IMR-90 (cell line): Measurements from ENCODE around the gene TMUB2. TPM values are rescaled to one million over a fixed set of nuclear protein-coding genes. Genes with fewer than 3 reads are reported as not detected.
A peak's percentile ranks its signal among the peaks of the same experiment; 100 is the strongest.

ENCODE experiments used
- ATAC-seq: fragments of 200-7000 bp; cut with Tn5 transposase; 2 replicates; pipeline ENCODE4 v1.9.1; 2020; ENCODE audit warnings: low read depth, mild to moderate bottlenecking, moderate library complexity
- BruUV-seq: library from RNA; stranded (reverse); fragments of 400-500 nt; replicated peaks from 2 replicates; lab custom pipeline; 2021; lab: Mats Ljungman, UMichigan
- CTCF ChIA-PET: fragments of 300-600 bp; formaldehyde crosslinking; extraction: SDS; loops from one replicate; lab custom pipeline; 2021; ENCODE audit warnings: antibody characterized with exemption; lab: Yijun Ruan, JAX
- POLR2A ChIA-PET: fragments of 300-600 bp; sonication (Branson Sonifier 250); formaldehyde crosslinking; loops from one replicate; lab custom pipeline; 2022; ENCODE audit warnings: antibody characterized with exemption; ENCODE audit not compliant: unreplicated experiment; lab: Charles Lee
- DNase-seq: peaks from one replicate; pipeline ENCODE4 v3.0.0; 2013
- H2AFZ ChIP-seq: replicated peaks from 2 replicates; pipeline ENCODE3; 2013; ENCODE audit warnings: low read length, mild to moderate bottlenecking; ENCODE audit not compliant: poor library complexity
- H2AK5ac ChIP-seq: 2 replicates; pipeline ENCODE4 v1.6.1; 2013; ENCODE audit warnings: low read depth, low read length, inconsistent platforms
- H2AK9ac ChIP-seq: replicated peaks from 2 replicates; pipeline ENCODE3; 2013; ENCODE audit warnings: mild to moderate bottlenecking, low read depth, low read length, moderate library complexity; ENCODE audit not compliant: poor library complexity
- H2BK120ac ChIP-seq: 2 replicates; pipeline ENCODE4 v1.6.1; 2013; ENCODE audit warnings: low read depth, low read length, inconsistent platforms
- H2BK15ac ChIP-seq: 3 replicates; pipeline ENCODE4 v1.6.1; 2013; ENCODE audit warnings: low read depth, low read length, inconsistent platforms
- H2BK20ac ChIP-seq: 2 replicates; pipeline ENCODE4 v1.6.1; 2013; ENCODE audit warnings: low read depth, mild to moderate bottlenecking, inconsistent platforms, low read length, moderate library complexity
- H2BK5ac ChIP-seq: 2 replicates; pipeline ENCODE4 v1.6.1; 2013; ENCODE audit warnings: mild to moderate bottlenecking, low read depth, low read length, inconsistent platforms; ENCODE audit not compliant: poor library complexity, severe bottlenecking
- H3K14ac ChIP-seq: replicated peaks from 2 replicates; pipeline ENCODE4 v1.6.1; 2013; ENCODE audit warnings: low read depth, low read length, inconsistent platforms
- H3K18ac ChIP-seq: 2 replicates; pipeline ENCODE4 v1.6.1; 2013; ENCODE audit warnings: low read depth, low read length, control low read depth
- H3K23ac ChIP-seq: 2 replicates; pipeline ENCODE4 v1.6.1; 2013; ENCODE audit warnings: low read depth, low read length, inconsistent platforms
- H3K27ac ChIP-seq: 2 replicates; pipeline ENCODE4 v1.5.1; 2013; ENCODE audit warnings: mild to moderate bottlenecking, control low read depth, low read length; ENCODE audit not compliant: insufficient read depth
- H3K27me3 ChIP-seq: 2 replicates; pipeline ENCODE4 v1.6.1; 2013; ENCODE audit warnings: low read length; ENCODE audit not compliant: control insufficient read depth, insufficient read depth
- H3K36me3 ChIP-seq: 2 replicates; pipeline ENCODE4 v1.6.1; 2013; ENCODE audit warnings: low read length, mixed read lengths; ENCODE audit not compliant: control insufficient read depth, insufficient read depth
- H3K4ac ChIP-seq: 2 replicates; pipeline ENCODE4 v1.6.1; 2013; ENCODE audit warnings: low read depth, low read length, inconsistent platforms
- H3K4me1 ChIP-seq: 2 replicates; pipeline ENCODE4 v1.6.1; 2013; ENCODE audit warnings: low read length, mixed read lengths; ENCODE audit not compliant: control insufficient read depth, insufficient read depth
- H3K4me2 ChIP-seq: 2 replicates; pipeline ENCODE4 v1.6.1; 2013; ENCODE audit warnings: low read depth, mild to moderate bottlenecking, control low read depth, low read length, moderate library complexity
- H3K4me3 ChIP-seq: 2 replicates; pipeline ENCODE4 v1.5.1; 2013; ENCODE audit warnings: low read depth, mild to moderate bottlenecking, control low read depth, low read length, moderate library complexity; ENCODE audit not compliant: insufficient read depth
- H3K56ac ChIP-seq: 2 replicates; pipeline ENCODE4 v1.6.1; 2013; ENCODE audit warnings: low read length, inconsistent platforms; ENCODE audit not compliant: insufficient read depth; ENCODE audit errors: extremely low read depth
- H3K79me1 ChIP-seq, 2 experiments: 2 replicates each; pipeline ENCODE4 v1.6.1; 2013; ENCODE audit warnings: low read length in 2 of 2, inconsistent platforms in 1 of 2, low read depth in 1 of 2
- H3K9ac ChIP-seq: 2 replicates; pipeline ENCODE4 v1.6.1; 2013; ENCODE audit warnings: low read depth, low read length, control low read depth
- H3K9me1 ChIP-seq: 2 replicates; pipeline ENCODE4 v1.6.1; 2013; ENCODE audit warnings: low read length, inconsistent platforms; ENCODE audit not compliant: insufficient read depth
- H3K9me3 ChIP-seq: 2 replicates; pipeline ENCODE4 v1.6.1; 2013; ENCODE audit warnings: low read length; ENCODE audit not compliant: control insufficient read depth, insufficient read depth
- H4K20me1 ChIP-seq: 2 replicates; pipeline ENCODE4 v1.6.1; 2013; ENCODE audit warnings: low read length, inconsistent platforms; ENCODE audit not compliant: insufficient read depth
- H4K5ac ChIP-seq: 2 replicates; pipeline ENCODE4 v1.6.1; 2013; ENCODE audit warnings: mild to moderate bottlenecking, low read depth, low read length, control low read depth
- H4K8ac ChIP-seq, 2 experiments: 2 replicates each; pipeline ENCODE4 v1.6.1; 2013; ENCODE audit warnings: low read depth in 2 of 2, low read length in 2 of 2, control low read depth in 1 of 2, inconsistent platforms in 1 of 2
- H4K91ac ChIP-seq: 2 replicates; pipeline ENCODE4 v1.6.1; 2013; ENCODE audit warnings: low read depth, low read length, inconsistent platforms; ENCODE audit not compliant: insufficient read depth
- CEBPB ChIP-seq: IDR thresholded peaks from 2 replicates; pipeline ENCODE4 v1.6.1; 2012; ENCODE audit warnings: low read depth, low read length, improper control_type of control experiment
- CHD1 ChIP-seq: IDR thresholded peaks from 2 replicates; pipeline ENCODE4 v1.6.1; 2012; ENCODE audit warnings: low read depth, low read length, improper control_type of control experiment
- CTCF ChIP-seq: conservative IDR thresholded peaks from 2 replicates; pipeline ENCODE4 v1.5.1; 2012; ENCODE audit warnings: mild to moderate bottlenecking, low read depth, low read length, improper control_type of control experiment
- ELK1 ChIP-seq: fragments of 150-350 bp; IDR thresholded peaks from 2 replicates; pipeline ENCODE4 v1.6.1; 2016; ENCODE audit warnings: low read depth, mild to moderate bottlenecking, low read length, moderate library complexity, borderline replicate concordance
- FOS ChIP-seq: fragments of 150-350 bp; IDR thresholded peaks from 2 replicates; pipeline ENCODE4 v1.6.1; 2016; ENCODE audit warnings: low read depth, low read length
- MAFK ChIP-seq: IDR thresholded peaks from 2 replicates; pipeline ENCODE4 v1.6.1; 2012; ENCODE audit warnings: low read depth, low read length, improper control_type of control experiment
- MAZ ChIP-seq: IDR thresholded peaks from 2 replicates; pipeline ENCODE4 v1.6.1; 2012; ENCODE audit warnings: low read depth, mild to moderate bottlenecking, low read length, improper control_type of control experiment, moderate library complexity, borderline replicate concordance
- MXI1 ChIP-seq: IDR thresholded peaks from 2 replicates; pipeline ENCODE4 v1.6.1; 2012; ENCODE audit warnings: low read depth, mild to moderate bottlenecking, low read length, moderate library complexity, borderline replicate concordance
- NFE2L2 ChIP-seq: fragments of 150-350 bp; IDR thresholded peaks from 2 replicates; pipeline ENCODE4 v1.6.1; 2016; ENCODE audit warnings: low read depth, mild to moderate bottlenecking, low read length
- POLR2A ChIP-seq: IDR thresholded peaks from 2 replicates; pipeline ENCODE4 v1.6.1; 2012; ENCODE audit warnings: mild to moderate bottlenecking, low read depth, low read length
- RAD21 ChIP-seq: IDR thresholded peaks from 2 replicates; pipeline ENCODE4 v1.6.1; 2012; ENCODE audit warnings: low read length, improper control_type of control experiment
- RCOR1 ChIP-seq: IDR thresholded peaks from 2 replicates; pipeline ENCODE4 v1.6.1; 2012; ENCODE audit warnings: mild to moderate bottlenecking, low read length, improper control_type of control experiment; ENCODE audit not compliant: insufficient replicate concordance
- RFX5 ChIP-seq: IDR thresholded peaks from 2 replicates; pipeline ENCODE4 v1.8.0; 2012; ENCODE audit warnings: low read depth, mild to moderate bottlenecking, low read length, moderate library complexity
- SMC3 ChIP-seq: fragments of 150-350 bp; IDR thresholded peaks from 2 replicates; pipeline ENCODE4 v1.6.1; 2016; ENCODE audit warnings: low read depth, mild to moderate bottlenecking, antibody characterized with exemption, low read length, moderate library complexity
- USF2 ChIP-seq: fragments of 150-350 bp; IDR thresholded peaks from 2 replicates; pipeline ENCODE4 v1.6.1; 2017; ENCODE audit warnings: mild to moderate bottlenecking, antibody characterized with exemption, low read length, low read depth
- WGBS, 2 experiments: methylation state at CpG; one replicate each; pipeline versions ENCODE4 v1.1.5 to v1.1.7; 2013; ENCODE audit warnings: missing lambda C conversion rate in 2 of 2; ENCODE audit not compliant: insufficient read length in 1 of 2; ENCODE audit errors: extremely low coverage in 2 of 2; 5-methylcytosine and 5-hydroxymethylcytosine counted together
- dilution Hi-C: fragments of 300-500 bp; cut with HindIII; formaldehyde crosslinking; loops from one replicate; pipeline ENCODE4 v1.14.3; 2018; ENCODE audit warnings: low sequenced_read_pairs; ENCODE audit not compliant: unreplicated experiment
- in situ Hi-C: fragments of 300-500 bp; cut with MboI; formaldehyde crosslinking; loops from 3 replicates; pipeline ENCODE4 v1.14.3; 2019; ENCODE audit warnings: low sequenced_read_pairs, inconsistent platforms, mixed read lengths
- intact Hi-C: fragments of 100-400 bp; cut with micrococcal nuclease; formaldehyde crosslinking; loops from 2 replicates; pipeline ENCODE4 v1.10.0; 2022
- polyA plus RNA-seq, 3 experiments: library from polyadenylated mRNA; depleted of rRNA; stranded (reverse); fragments of >200 nt; gene quantifications; 2 replicates each; pipeline ENCODE4 v1.2.3, GENCODE V29; 2012; ENCODE audit warnings: low replicate concordance in 1 of 3
- total RNA-seq: library from RNA; depleted of rRNA; stranded (reverse); fragments of >200 nt; gene quantifications from 2 replicates; pipeline ENCODE4 v1.2.3, GENCODE V29; 2012

TMUB2 gene
- total and polyA plus RNA-seq, 2 of the 4 experiments (the other 2 are of a cell fraction), result 16.5 to 42.5 TPM

- 100% methylated on average over 2 of the region's 14 CpGs; no CpG with 5 or more reads in 1 of the 2 experiments for WGBS, 2 experiments
- intact Hi-C loops (no loop called here), dilution Hi-C loops (no loop called here), in situ Hi-C loops (no loop called here)
- CTCF ChIA-PET, result no interaction called here
- H2BK5ac ChIP-seq, result peak overlapping the region; percentile 36
- peaks cover 70% of the 10 kb centered on the region for H3K36me3 ChIP-seq
- H3K4me3 ChIP-seq, result no peak overlapping the region
- peak overlapping the region; percentile 40 for H2AK9ac ChIP-seq
- H4K8ac ChIP-seq, result no peak overlapping the region
- peak overlapping the region; percentile 5 for H2AFZ ChIP-seq
- no peaks in the 10 kb centered on the region for H3K9me1 ChIP-seq
- no peak overlapping the region for H3K4ac ChIP-seq
- no peak overlapping the region for H3K4me2 ChIP-seq
- peaks cover 24 to 59% of the 10 kb centered on the region in 2 experiments for H3K79me1 ChIP-seq
- TF ChIP-seq SMC3, result no peak
- no peak for TF ChIP-seq RAD21
- no peak for TF ChIP-seq MXI1
- TF ChIP-seq FOS, result no peak
- no peak for TF ChIP-seq ELK1
- no peak for TF ChIP-seq RCOR1
- TF ChIP-seq POLR2A, result no peak
- TF ChIP-seq RFX5, result no peak
- no peak for TF ChIP-seq MAZ
- TF ChIP-seq NFE2L2, result no peak
- no peak for TF ChIP-seq USF2
- TF ChIP-seq MAFK, result no peak
- no peak for TF ChIP-seq CEBPB
- TF ChIP-seq CHD1, result no peak
- no peak for TF ChIP-seq CTCF
- H4K91ac ChIP-seq, result no peak overlapping the region
- H3K18ac ChIP-seq, result no peak overlapping the region
- peak overlapping the region; percentile 24; the same call in 1 of the 2 replicates for H3K27ac ChIP-seq
- H3K9ac ChIP-seq, result no peak overlapping the region
- H3K14ac ChIP-seq, result no peak overlapping the region
- no peak overlapping the region for H2AK5ac ChIP-seq
- no peak overlapping the region for H2BK120ac ChIP-seq
- H4K5ac ChIP-seq, result no peak overlapping the region
- H2BK20ac ChIP-seq, result no peak overlapping the region
- no TSS peak for BruUV-seq
- ATAC-seq, result no peak
- no peaks in the 10 kb centered on the region for H4K20me1 ChIP-seq
- DNase-seq, result no peak
- H3K4me1 ChIP-seq, result peaks cover 5% of the 10 kb centered on the region; the same call in 1 of the 2 replicates
- no peak overlapping the region for H3K56ac ChIP-seq
- no peak overlapping the region for H2BK15ac ChIP-seq
- H3K23ac ChIP-seq, result no peak overlapping the region
- no peaks in the 10 kb centered on the region for H3K9me3 ChIP-seq
- POLR2A ChIA-PET, result no interaction called here
- H3K27me3 ChIP-seq, result no peaks in the 10 kb centered on the region
Measured at GRCh38 chr17:44193326-44194084, 6.7 kb downstream of the TMUB2 start.
